ENCODE measurements around the gene YY1AP1. TPM values are rescaled to one million over a fixed set of nuclear protein-coding genes. Genes with fewer than 3 reads are reported as not detected.

Gene YY1AP1
- total and polyA plus RNA-seq, 2 donors (not counting 3 experiments of a cell fraction or from before 2014, with no cell fraction given): 42.3 to 46.4 TPM

DNA sequence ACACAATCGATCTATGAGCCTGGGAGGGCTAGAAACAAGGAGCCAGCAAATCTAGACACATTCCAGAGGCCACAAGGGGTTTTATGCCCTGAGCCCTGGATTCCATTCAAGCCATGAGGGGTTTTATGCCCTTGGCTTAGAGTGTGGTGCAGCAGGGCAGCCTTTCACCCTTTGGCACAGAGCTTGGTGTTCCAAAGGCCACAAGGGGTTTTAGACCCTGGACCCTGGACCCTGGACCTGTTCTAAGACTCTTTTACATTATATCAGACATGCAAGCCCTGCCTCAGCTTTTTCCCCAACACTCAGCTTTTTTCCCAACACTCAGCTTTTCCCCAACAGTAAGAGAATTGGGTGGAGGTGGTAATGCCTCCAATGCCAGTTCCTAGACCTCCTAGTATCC lies 65.2 kb downstream of the YY1AP1 start:
- POLR2A ChIA-PET: no interaction called here
- H3K36me3 ChIP-seq (ENCODE audit: control insufficient read depth in 2 of 2, extremely low read depth in 1 of 2, insufficient read depth in 2 of 2, low read length in 2 of 2): no peaks in the 10 kb centered on the region

More for the DNA sequence above, 65.2 kb downstream of the YY1AP1 start:
- no peaks in the 10 kb centered on the region for H3K4me1 ChIP-seq (ENCODE audit: control insufficient read depth, extremely low read depth, insufficient read depth, low read length)
- H3K4me3 ChIP-seq (replicated peaks in 1 of 3; ENCODE audit: insufficient read depth in 1 of 3, low read depth in 1 of 3, low read length in 3 of 3): no peak overlapping the region
- H4K20me1 ChIP-seq (replicated peaks; ENCODE audit: control insufficient read depth, extremely low read depth, insufficient read depth, low read length): no peaks in the 10 kb centered on the region
- no peak overlapping the region for H3K27ac ChIP-seq (ENCODE audit: insufficient read depth, low read depth, low read length)
- H3K27me3 ChIP-seq (ENCODE audit: control insufficient read depth in 2 of 2, insufficient read depth in 2 of 2, low read length in 2 of 2): peaks cover 10 to 11% of the 10 kb centered on the region in 2 experiments
- BruUV-seq (replicated peaks): no TSS peak
- no peaks in the 10 kb centered on the region for H3K79me2 ChIP-seq (ENCODE audit: control insufficient read depth, insufficient read depth, low read length)
- dilution Hi-C loops (cut with MboI; ENCODE audit: extremely low pct_ligation_motif_present, low sequenced_read_pairs) (no loop called here), intact Hi-C loops (cut with micrococcal nuclease) (no loop called here)
- no peak overlapping the region for H2AFZ ChIP-seq (ENCODE audit: low read depth, low read length)
- TF ChIP-seq, protein P1, sequence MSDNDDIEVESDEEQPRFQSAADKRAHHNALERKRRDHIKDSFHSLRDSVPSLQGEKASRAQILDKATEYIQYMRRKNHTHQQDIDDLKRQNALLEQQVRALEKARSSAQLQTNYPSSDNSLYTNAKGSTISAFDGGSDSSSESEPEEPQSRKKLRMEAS (IDR thresholded peaks at IDR 0.05; ENCODE audit: insufficient read depth, insufficient read length): no peak
- TF ChIP-seq EZH2 (IDR thresholded peaks at IDR 0.05; ENCODE audit: borderline replicate concordance, low read depth, low read length, severe bottlenecking) (no peak), POLR2A (IDR thresholded peaks at IDR 0.05; ENCODE audit: low read depth, low read length) (no peak), MYC (IDR thresholded peaks at IDR 0.05; ENCODE audit: low read depth, low read length) (no peak), GATA2 (IDR thresholded peaks at IDR 0.05; ENCODE audit: insufficient read depth, insufficient read length, low read depth, low read length) (no peak), JUN (IDR thresholded peaks at IDR 0.05; ENCODE audit: borderline replicate concordance, insufficient read depth, insufficient read length, low read depth) (no peak), POLR2AphosphoS5 (IDR thresholded peaks at IDR 0.05; ENCODE audit: insufficient read depth, low read depth, low read length) (no peak), FOS (IDR thresholded peaks at IDR 0.05; ENCODE audit: borderline replicate concordance, insufficient read depth, low read length) (no peak)
- TF ChIP-seq, protein P2, sequence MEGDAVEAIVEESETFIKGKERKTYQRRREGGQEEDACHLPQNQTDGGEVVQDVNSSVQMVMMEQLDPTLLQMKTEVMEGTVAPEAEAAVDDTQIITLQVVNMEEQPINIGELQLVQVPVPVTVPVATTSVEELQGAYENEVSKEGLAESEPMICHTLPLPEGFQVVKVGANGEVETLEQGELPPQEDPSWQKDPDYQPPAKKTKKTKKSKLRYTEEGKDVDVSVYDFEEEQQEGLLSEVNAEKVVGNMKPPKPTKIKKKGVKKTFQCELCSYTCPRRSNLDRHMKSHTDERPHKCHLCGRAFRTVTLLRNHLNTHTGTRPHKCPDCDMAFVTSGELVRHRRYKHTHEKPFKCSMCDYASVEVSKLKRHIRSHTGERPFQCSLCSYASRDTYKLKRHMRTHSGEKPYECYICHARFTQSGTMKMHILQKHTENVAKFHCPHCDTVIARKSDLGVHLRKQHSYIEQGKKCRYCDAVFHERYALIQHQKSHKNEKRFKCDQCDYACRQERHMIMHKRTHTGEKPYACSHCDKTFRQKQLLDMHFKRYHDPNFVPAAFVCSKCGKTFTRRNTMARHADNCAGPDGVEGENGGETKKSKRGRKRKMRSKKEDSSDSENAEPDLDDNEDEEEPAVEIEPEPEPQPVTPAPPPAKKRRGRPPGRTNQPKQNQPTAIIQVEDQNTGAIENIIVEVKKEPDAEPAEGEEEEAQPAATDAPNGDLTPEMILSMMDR (IDR thresholded peaks at IDR 0.05; ENCODE audit: extremely low read depth in 1 of 2, insufficient read depth in 1 of 2, low read depth in 1 of 2, low read length in 2 of 2): no peak
- DNase-seq (ENCODE audit: low read depth, low spot score) (no peak), FAIRE-seq (no peak)
- CTCF ChIA-PET: no interaction called here
- H3K9me3 ChIP-seq (replicated peaks; ENCODE audit: control insufficient read depth, insufficient read depth, low read length): no peaks in the 10 kb centered on the region
- H3K9me1 ChIP-seq (replicated peaks; ENCODE audit: control insufficient read depth, extremely low read depth, insufficient read depth, low read length): no peaks in the 10 kb centered on the region
- no peak overlapping the region for H3K9ac ChIP-seq (replicated peaks; ENCODE audit: extremely low read depth, insufficient read depth, low read length)
- no peak overlapping the region for H3K4me2 ChIP-seq (ENCODE audit: insufficient read depth, low read length)

All from endothelial cell of umbilical vein (primary cell).